K562 (cell line): ENCODE data around the gene TPD52L1. TPM values are rescaled to one million over a fixed set of nuclear protein-coding genes. Genes with fewer than 3 reads are reported as not detected.

Experiments used
- BRD4 ChIP-seq: fragments of 200-600 bp; sonication (generic); IDR thresholded peaks from 2 replicates; pipeline ENCODE4 v1.6.1; 2017; ENCODE audit warnings: inconsistent platforms
- BRF2 ChIP-seq: IDR thresholded peaks from 3 replicates; pipeline ENCODE4 v1.6.1; 2011; ENCODE audit warnings: borderline replicate concordance, mild to moderate bottlenecking; ENCODE audit not compliant: insufficient read length, insufficient read depth
- CHAMP1 ChIP-seq: fragments of 450-650 bp; IDR thresholded peaks from 2 replicates; pipeline ENCODE4 v1.6.1; 2016; ENCODE audit warnings: mild to moderate bottlenecking
- CREB3L1 ChIP-seq: fragments of 450-650 bp; IDR thresholded peaks from 2 replicates; pipeline ENCODE4 v1.6.1; 2014; ENCODE audit warnings: low read depth, mild to moderate bottlenecking, moderate library complexity, borderline replicate concordance
- FOSL1 ChIP-seq: fragments of 200-800 bp; sonication (Bioruptor generic); conservative IDR thresholded peaks from 2 replicates; pipeline ENCODE4 v1.6.1; 2016; ENCODE audit warnings: missing genetic modification characterization, missing compliant biosample characterization
- FOXA1 ChIP-seq: fragments of 450-650 bp; IDR thresholded peaks from 2 replicates; pipeline ENCODE4 v1.6.1; 2016; ENCODE audit warnings: mild to moderate bottlenecking, borderline replicate concordance
- FOXM1 ChIP-seq, 2 experiments: fragments of 450-650 bp in 1 of 2; sonication (generic) in 1 of 2; formaldehyde crosslinking in 1 of 2; IDR thresholded peaks; 2 replicates each; pipeline versions ENCODE4 v1.6.1 to v1.9.0; 2017 to 2022; ENCODE audit warnings: low read depth in 2 of 2, mild to moderate bottlenecking in 2 of 2, missing genetic modification reagents in 1 of 2, moderate library complexity in 1 of 2
- HCFC1 ChIP-seq: IDR thresholded peaks from 2 replicates; pipeline ENCODE4 v1.6.1; 2012; ENCODE audit warnings: low read depth, low read length, improper control_type of control experiment
- MXD1 ChIP-seq: fragments of 250-450 bp; sonication (Bioruptor Pico); IDR thresholded peaks from 2 replicates; pipeline ENCODE4 v1.8.0; 2021; ENCODE audit warnings: borderline replicate concordance, mild to moderate bottlenecking, moderate library complexity; ENCODE audit not compliant: poor library complexity, severe bottlenecking
- MXI1 ChIP-seq: IDR thresholded peaks from 2 replicates; pipeline ENCODE4 v1.6.1; 2011; ENCODE audit warnings: low read depth, mild to moderate bottlenecking, improper control_type of control experiment, low read length
- NR2F6 ChIP-seq: fragments of 450-650 bp; formaldehyde crosslinking; IDR thresholded peaks from 2 replicates; pipeline ENCODE4 v1.4.0; 2020; ENCODE audit warnings: mild to moderate bottlenecking
- POLR2AphosphoS5 ChIP-seq: IDR thresholded peaks from 2 replicates; pipeline ENCODE4 v1.6.1; 2011; ENCODE audit warnings: mild to moderate bottlenecking, low read depth, low read length, moderate library complexity; ENCODE audit not compliant: control insufficient read depth, insufficient read depth
- TCF7 ChIP-seq: sonication (generic); IDR thresholded peaks from 2 replicates; pipeline ENCODE4 v1.6.1; 2016; ENCODE audit warnings: antibody characterized with exemption, borderline replicate concordance
- TOE1 ChIP-seq, 2 experiments: fragments of 450-650 bp in 1 of 2; sonication (generic) in 1 of 2; formaldehyde crosslinking in 1 of 2; IDR thresholded peaks; 2 replicates each; pipeline versions ENCODE4 v1.7.1 to v1.8.0; 2016 to 2022; ENCODE audit warnings: borderline replicate concordance in 2 of 2, mild to moderate bottlenecking in 2 of 2, antibody characterized with exemption in 1 of 2, inconsistent platforms in 1 of 2, low read depth in 1 of 2, missing genetic modification reagents in 1 of 2, moderate library complexity in 1 of 2
- TRIM28 ChIP-seq: fragments of 450-650 bp; IDR thresholded peaks from 2 replicates; pipeline ENCODE4 v1.6.1; 2017
- ZBTB12 ChIP-seq: fragments of 250-450 bp; sonication (Bioruptor Pico); IDR thresholded peaks from 2 replicates; pipeline ENCODE4 v1.4.0; 2020
- ZNF274 ChIP-seq: IDR thresholded peaks from 2 replicates; pipeline ENCODE4 v1.6.1; 2011; ENCODE audit warnings: low read depth, mild to moderate bottlenecking, low read length, moderate library complexity, borderline replicate concordance
- ZNF444 ChIP-seq: fragments of 250-450 bp; sonication (Bioruptor Pico); IDR thresholded peaks from 2 replicates; pipeline ENCODE4 v1.4.0; 2020; ENCODE audit warnings: mild to moderate bottlenecking, moderate library complexity
- ZNF764 ChIP-seq: fragments of 250-450 bp; sonication (Bioruptor Pico); IDR thresholded peaks from 2 replicates; pipeline ENCODE4 v1.4.0; 2020; ENCODE audit warnings: low read depth, mild to moderate bottlenecking, moderate library complexity
- polyA plus RNA-seq, 8 experiments: library from polyadenylated mRNA; depleted of rRNA in 4 of 8; stranded (reverse) in 5 of 8; unstranded in 3 of 8; fragments of >200 nt; fragmentation: Nextera tagmentation in 2 of 8; fragmentation: Illumina TruSeq in 1 of 8; extraction: Ambion mirVana in 2 of 8; extraction: Trizol in 1 of 8; gene quantifications; 2 replicates each; pipeline versions ENCODE4 v1.2.1 to v1.2.3, GENCODE V29; 2011 to 2014; ENCODE audit warnings: inconsistent platforms in 1 of 8, missing spikeins in 1 of 8
- total RNA-seq, 7 experiments: library from RNA; depleted of rRNA in 6 of 7; stranded (reverse); fragments of >200 nt in 6 of 7; fragmentation: Illumina TruSeq in 2 of 7; extraction: Trizol in 2 of 7; gene quantifications; 2 replicates each; pipeline versions ENCODE4 v1.2.1 to v1.2.3, GENCODE V29; 2011 to 2021; ENCODE audit warnings: low replicate concordance in 1 of 7

TPD52L1 gene
- total and polyA plus RNA-seq, 9 of the 15 experiments (the other 6 are each of a cell fraction or from before 2014, with no cell fraction given): 12.9 to 149 (median 75.7) TPM

GRCh38 chr6:125203395-125203794 lies 49.8 kb downstream of the TPD52L1 start (continued):
- TF ChIP-seq ZBTB12 (CRISPR knock-in tag): 0 out of 2 replicates have a peak, but pooled peaks have one; percentile 27
- TF ChIP-seq TRIM28: 0 out of 2 replicates have a peak, but pooled peaks have one; percentile 60
- TF ChIP-seq NR2F6 (CRISPR knock-in tag): no peak
- TF ChIP-seq CHAMP1: peak; percentile 33; the same call in 1 of the 2 replicates
- TF ChIP-seq ZNF764: no peak
- no peak for TF ChIP-seq TCF7
- TF ChIP-seq POLR2AphosphoS5: peak; percentile 67
- TF ChIP-seq FOXA1: no peak
- no peak for TF ChIP-seq CREB3L1
- TF ChIP-seq ZNF444 (CRISPR knock-in tag): no peak
- no peak for TF ChIP-seq MXI1
- TF ChIP-seq HCFC1: no peak
- TF ChIP-seq FOXM1 (IDR thresholded peaks at IDR 0.05; ENCODE audit: low read depth): no peak
- no peak for TF ChIP-seq FOXM1 (CRISPR knock-in tag; IDR thresholded peaks at IDR 0.05; ENCODE audit: low read depth)
- TF ChIP-seq ZNF274: no peak
- TF ChIP-seq BRD4: no peak
- 0 out of 2 replicates have a peak, but pooled peaks have one; percentile 21 for TF ChIP-seq FOSL1
- TF ChIP-seq TOE1 (IDR thresholded peaks at IDR 0.05; ENCODE audit: borderline replicate concordance): no peak
- no peak for TF ChIP-seq TOE1 (CRISPR knock-in tag; IDR thresholded peaks at IDR 0.05; ENCODE audit: borderline replicate concordance, low read depth)
- no peak for TF ChIP-seq MXD1
- no peak for TF ChIP-seq BRF2
